Suprapubic skin (tissue), 4 donors: Measurements from ENCODE around the gene DEFB128. TPM values are rescaled to one million over a fixed set of nuclear protein-coding genes. Genes with fewer than 3 reads are reported as not detected.

Experiments used
- DNase-seq, 2 donors: peaks; one replicate each; pipeline ENCODE4 v3.0.0-alpha.2; 2019; ENCODE audit warnings: low spot score in 2 of 2
- H3K27ac ChIP-seq: fragments of 200-600 bp; sonication (generic); one replicate; pipeline ENCODE4 v1.5.1; 2019
- H3K27me3 ChIP-seq: fragments of 200-600 bp; sonication (generic); one replicate; pipeline ENCODE4 v1.5.1; 2019
- H3K36me3 ChIP-seq: fragments of 200-600 bp; sonication (generic); one replicate; pipeline ENCODE4 v1.5.1; 2019
- H3K4me1 ChIP-seq: fragments of 200-600 bp; sonication (generic); one replicate; pipeline ENCODE4 v1.5.1; 2019
- H3K4me3 ChIP-seq: fragments of 200-600 bp; sonication (generic); one replicate; pipeline ENCODE4 v1.5.1; 2019; ENCODE audit warnings: mild to moderate bottlenecking
- H3K9me3 ChIP-seq: fragments of 200-600 bp; sonication (generic); one replicate; pipeline ENCODE4 v1.5.1; 2019
- EP300 ChIP-seq: sonication (generic); formaldehyde crosslinking; IDR thresholded peaks from one replicate; pipeline ENCODE4 v1.6.1; 2017; ENCODE audit warnings: antibody characterized with exemption
- POLR2A ChIP-seq, 2 donors: fragments of 450-650 bp; IDR thresholded peaks; one replicate each; pipeline ENCODE4 v1.6.1; 2017; ENCODE audit warnings: antibody characterized with exemption in 2 of 2, mild to moderate bottlenecking in 2 of 2, moderate library complexity in 2 of 2
- POLR2AphosphoS5 ChIP-seq, 3 donors: sonication (generic); formaldehyde crosslinking; IDR thresholded peaks; one replicate each; pipeline ENCODE4 v1.6.1; 2017; ENCODE audit warnings: antibody characterized with exemption in 3 of 3
- WGBS: methylation state at CpG from one replicate; pipeline ENCODE4 v1.1.5; 2018; 5-methylcytosine and 5-hydroxymethylcytosine counted together
- total RNA-seq, 4 donors: library from RNA; depleted of rRNA; stranded (reverse); fragments of >200 nt; gene quantifications; one replicate each; pipeline ENCODE4 v1.1.0, GENCODE V29; 2016
- TF ChIP-seq, protein P1 (sequence below), 2 donors: fragments of 200-600 bp in 1 of 2; fragments of 450-650 bp in 1 of 2; sonication (generic) in 1 of 2; IDR thresholded peaks; one replicate each; pipeline ENCODE4 v1.5.1; 2016 to 2019; ENCODE audit warnings: antibody characterized with exemption in 2 of 2, mild to moderate bottlenecking in 1 of 2, moderate library complexity in 1 of 2

The DEFB128 gene
- total RNA-seq: not detected

DNA sequence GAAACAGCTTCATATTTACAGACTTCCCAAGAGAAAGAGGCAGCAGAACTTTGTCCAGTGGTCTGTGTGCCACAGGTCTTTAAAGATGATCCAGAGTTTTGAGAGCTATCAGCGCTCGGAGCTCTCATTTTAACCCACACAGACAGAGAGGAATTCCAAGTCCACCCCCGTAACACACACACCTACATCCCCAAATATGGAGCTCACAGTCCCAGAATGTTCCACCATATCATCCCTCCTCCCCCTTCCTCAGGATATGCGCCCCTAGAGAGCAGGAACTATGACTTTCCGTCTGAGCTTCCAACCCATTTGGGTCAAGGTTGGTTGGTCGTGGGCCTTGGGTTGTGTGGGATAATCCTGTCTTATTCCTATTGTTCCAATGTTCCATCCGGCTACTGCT is at the start of gene DEFB128:
TSS of gene DEFB128 (minus strand) at position 101 of the 400 bp plus-strand sequence. CDS start at position 13, 88 bp downstream.
- WGBS: 61% methylated on average over 7 of the region's 7 CpGs
- no peak for DNase-seq

DNA sequence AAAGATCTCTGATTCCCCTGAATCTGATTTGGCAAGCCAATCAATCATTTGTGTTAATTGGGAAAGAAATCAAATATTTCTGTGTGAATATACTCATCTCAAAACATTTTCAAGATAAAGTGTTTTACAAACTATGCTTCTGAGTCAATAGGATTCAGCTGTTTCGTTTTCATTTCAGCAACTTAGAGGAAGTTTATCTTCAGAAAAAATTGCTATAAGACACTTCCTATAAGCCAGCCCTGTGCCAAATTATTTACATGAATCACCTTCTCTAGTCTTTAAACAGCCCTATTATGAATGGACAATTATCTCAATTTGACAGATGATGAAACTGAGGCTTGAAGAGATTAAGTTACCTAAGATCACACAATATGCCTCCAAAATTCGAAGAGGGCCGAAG is 48.4 kb upstream of the DEFB128 start:
- no peak for DNase-seq
- Histone ChIP-seq H3K9me3 (no peaks in the 10 kb centered on the region), H3K4me1 (peaks cover 5% of the 10 kb centered on the region), H3K27ac (no peak overlapping the region), H3K27me3 (peaks cover 4% of the 10 kb centered on the region), H3K36me3 (no peaks in the 10 kb centered on the region), H3K4me3 (no peak overlapping the region)
- TF ChIP-seq EP300: no peak
- TF ChIP-seq POLR2AphosphoS5 (IDR thresholded peaks at IDR 0.05): no peak
- TF ChIP-seq POLR2A (IDR thresholded peaks at IDR 0.05): no peak
- TF ChIP-seq, protein P1, sequence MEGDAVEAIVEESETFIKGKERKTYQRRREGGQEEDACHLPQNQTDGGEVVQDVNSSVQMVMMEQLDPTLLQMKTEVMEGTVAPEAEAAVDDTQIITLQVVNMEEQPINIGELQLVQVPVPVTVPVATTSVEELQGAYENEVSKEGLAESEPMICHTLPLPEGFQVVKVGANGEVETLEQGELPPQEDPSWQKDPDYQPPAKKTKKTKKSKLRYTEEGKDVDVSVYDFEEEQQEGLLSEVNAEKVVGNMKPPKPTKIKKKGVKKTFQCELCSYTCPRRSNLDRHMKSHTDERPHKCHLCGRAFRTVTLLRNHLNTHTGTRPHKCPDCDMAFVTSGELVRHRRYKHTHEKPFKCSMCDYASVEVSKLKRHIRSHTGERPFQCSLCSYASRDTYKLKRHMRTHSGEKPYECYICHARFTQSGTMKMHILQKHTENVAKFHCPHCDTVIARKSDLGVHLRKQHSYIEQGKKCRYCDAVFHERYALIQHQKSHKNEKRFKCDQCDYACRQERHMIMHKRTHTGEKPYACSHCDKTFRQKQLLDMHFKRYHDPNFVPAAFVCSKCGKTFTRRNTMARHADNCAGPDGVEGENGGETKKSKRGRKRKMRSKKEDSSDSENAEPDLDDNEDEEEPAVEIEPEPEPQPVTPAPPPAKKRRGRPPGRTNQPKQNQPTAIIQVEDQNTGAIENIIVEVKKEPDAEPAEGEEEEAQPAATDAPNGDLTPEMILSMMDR (IDR thresholded peaks at IDR 0.05): no peak
- 65% methylated on average over 3 of the region's 3 CpGs for WGBS

More for the DNA sequence above, at the start of gene DEFB128:
- TF ChIP-seq, protein P1 (IDR thresholded peaks at IDR 0.05): no peak
- no peak for TF ChIP-seq POLR2A (IDR thresholded peaks at IDR 0.05)
- no peak for TF ChIP-seq POLR2AphosphoS5 (IDR thresholded peaks at IDR 0.05)
- no peak for TF ChIP-seq EP300
- Histone ChIP-seq H3K27ac (no peak within 1 kb of the TSS), H3K4me3 (no peak within 1 kb of the TSS), H3K27me3 (peaks cover 8% of the 10 kb centered on the region), H3K36me3 (no peaks in the 10 kb centered on the region), H3K4me1 (no peaks in the 10 kb centered on the region), H3K9me3 (no peaks in the 10 kb centered on the region)

- H3K4me1 ChIP-seq: peaks cover 5% of the 10 kb centered on the region
- 47% methylated on average over 4 of the region's 4 CpGs for WGBS
- H3K36me3 ChIP-seq: no peaks in the 10 kb centered on the region
- no peak overlapping the region for H3K4me3 ChIP-seq
- DNase-seq: no peak
- H3K9me3 ChIP-seq: no peaks in the 10 kb centered on the region
- TF ChIP-seq EP300 (no peak), POLR2A (IDR thresholded peaks at IDR 0.05) (no peak), POLR2AphosphoS5 (IDR thresholded peaks at IDR 0.05) (no peak)
- TF ChIP-seq, protein P1 (IDR thresholded peaks at IDR 0.05): no peak
- H3K27ac ChIP-seq: no peak overlapping the region
- peaks cover 4% of the 10 kb centered on the region for H3K27me3 ChIP-seq
Measured at GRCh38 chr20:237489-237888, 48.0 kb upstream of the DEFB128 start.

- no peak for DNase-seq
Measured at GRCh38 chr20:235891-236290, 46.4 kb upstream of the DEFB128 start.

DNA sequence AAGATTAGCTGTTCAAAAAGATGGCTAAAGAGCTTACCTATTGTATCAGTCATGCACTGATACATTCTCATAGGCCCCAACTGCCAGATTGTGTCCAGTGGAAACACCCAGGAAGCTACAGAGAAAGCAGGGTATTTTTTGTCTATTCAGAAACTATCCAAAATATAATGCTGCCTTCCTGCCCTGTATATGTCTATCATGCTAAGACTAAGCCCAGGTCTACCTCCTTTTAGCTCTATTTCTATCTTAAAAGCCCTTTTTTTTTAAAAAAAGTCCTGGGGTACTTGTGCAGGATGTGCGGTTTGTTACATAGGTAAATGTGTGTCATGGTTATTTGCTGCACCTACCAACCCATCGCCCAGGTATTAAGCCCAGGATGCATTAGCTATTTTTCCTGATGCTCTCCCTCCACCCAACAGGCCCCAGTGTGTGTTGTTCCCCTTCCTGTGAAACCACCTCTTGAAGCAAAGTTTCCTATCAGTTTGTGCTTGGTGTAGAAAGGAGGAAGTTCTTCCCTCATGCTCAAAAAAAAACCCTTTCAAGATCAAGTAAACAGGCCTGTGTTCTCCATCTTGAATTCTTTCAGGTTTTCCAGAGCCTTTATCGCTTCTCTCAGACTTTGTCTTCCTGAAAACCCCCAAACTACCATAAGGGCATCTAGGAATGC is 38.1 kb upstream of the DEFB128 start:
- H3K4me3 ChIP-seq: no peak overlapping the region
- no peak overlapping the region for H3K27ac ChIP-seq
- no peaks in the 10 kb centered on the region for H3K9me3 ChIP-seq
- H3K36me3 ChIP-seq: no peaks in the 10 kb centered on the region
- H3K27me3 ChIP-seq: peaks cover 8% of the 10 kb centered on the region
- DNase-seq: no peak
- H3K4me1 ChIP-seq: no peaks in the 10 kb centered on the region
- WGBS: 69% methylated on average over 3 of the region's 3 CpGs
- TF ChIP-seq POLR2A (IDR thresholded peaks at IDR 0.05) (no peak), EP300 (no peak), POLR2AphosphoS5 (IDR thresholded peaks at IDR 0.05) (no peak)
- TF ChIP-seq, protein P1 (IDR thresholded peaks at IDR 0.05): no peak

More at GRCh38 chr20:235891-236290, 46.4 kb upstream of the DEFB128 start:
- no peak overlapping the region for H3K27ac ChIP-seq
- H3K9me3 ChIP-seq: no peaks in the 10 kb centered on the region
- TF ChIP-seq, protein P1 (IDR thresholded peaks at IDR 0.05): no peak
- TF ChIP-seq POLR2AphosphoS5 (IDR thresholded peaks at IDR 0.05) (no peak), POLR2A (IDR thresholded peaks at IDR 0.05) (no peak), EP300 (no peak)
- H3K4me1 ChIP-seq: peaks cover 5% of the 10 kb centered on the region
- H3K27me3 ChIP-seq: peaks cover 4% of the 10 kb centered on the region
- no peaks in the 10 kb centered on the region for H3K36me3 ChIP-seq
- no peak overlapping the region for H3K4me3 ChIP-seq
- WGBS: 56% methylated on average over 1 of the region's 1 CpG
